ENCODE data around the gene ITGA11.

DNA sequence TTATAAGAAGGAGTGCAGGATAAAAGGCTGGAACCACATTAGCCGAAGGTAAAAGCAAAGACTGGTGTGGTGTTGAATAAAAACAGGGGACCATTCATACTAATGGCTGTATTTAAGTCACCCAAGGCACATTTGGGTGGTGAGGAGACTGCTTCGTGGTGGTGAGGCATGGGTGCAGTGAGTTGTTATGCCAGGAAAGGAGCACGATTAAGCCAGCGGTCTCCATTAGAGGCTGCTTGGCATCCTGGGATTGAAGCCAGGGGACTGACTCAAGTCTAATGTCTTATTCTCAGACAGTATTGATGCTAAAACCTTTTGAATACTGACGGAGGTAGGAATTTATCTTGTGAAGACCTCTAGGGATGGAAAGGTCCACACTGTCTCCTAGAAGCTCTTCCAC, 132.5 kb downstream of the ITGA11 start:
- TF ChIP-seq, protein P1, sequence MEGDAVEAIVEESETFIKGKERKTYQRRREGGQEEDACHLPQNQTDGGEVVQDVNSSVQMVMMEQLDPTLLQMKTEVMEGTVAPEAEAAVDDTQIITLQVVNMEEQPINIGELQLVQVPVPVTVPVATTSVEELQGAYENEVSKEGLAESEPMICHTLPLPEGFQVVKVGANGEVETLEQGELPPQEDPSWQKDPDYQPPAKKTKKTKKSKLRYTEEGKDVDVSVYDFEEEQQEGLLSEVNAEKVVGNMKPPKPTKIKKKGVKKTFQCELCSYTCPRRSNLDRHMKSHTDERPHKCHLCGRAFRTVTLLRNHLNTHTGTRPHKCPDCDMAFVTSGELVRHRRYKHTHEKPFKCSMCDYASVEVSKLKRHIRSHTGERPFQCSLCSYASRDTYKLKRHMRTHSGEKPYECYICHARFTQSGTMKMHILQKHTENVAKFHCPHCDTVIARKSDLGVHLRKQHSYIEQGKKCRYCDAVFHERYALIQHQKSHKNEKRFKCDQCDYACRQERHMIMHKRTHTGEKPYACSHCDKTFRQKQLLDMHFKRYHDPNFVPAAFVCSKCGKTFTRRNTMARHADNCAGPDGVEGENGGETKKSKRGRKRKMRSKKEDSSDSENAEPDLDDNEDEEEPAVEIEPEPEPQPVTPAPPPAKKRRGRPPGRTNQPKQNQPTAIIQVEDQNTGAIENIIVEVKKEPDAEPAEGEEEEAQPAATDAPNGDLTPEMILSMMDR (IDR thresholded peaks at IDR 0.05): no peak
- no peak for TF ChIP-seq POLR2A (IDR thresholded peaks at IDR 0.05)

Data from breast epithelium (tissue), 3 donors.